PFSK-1 (cell line): ENCODE data around the gene HIF1AN.

ENCODE experiments used
- FOXP2 ChIP-seq: optimal IDR thresholded peaks from 2 replicates; pipeline ENCODE3; 2011; ENCODE audit warnings: borderline replicate concordance, control low read depth, inconsistent platforms; ENCODE audit not compliant: insufficient read depth; ENCODE audit errors: extremely low read length, extremely low read depth
- POLR2AphosphoS5 ChIP-seq: IDR thresholded peaks from 2 replicates; pipeline ENCODE4 v1.6.1; 2012; ENCODE audit warnings: low read depth, mild to moderate bottlenecking, control low read depth, low read length, moderate library complexity
- REST ChIP-seq, 2 experiments: IDR thresholded peaks; 2 replicates each; pipeline versions ENCODE4 v1.6.1 to v1.8.0; 2011 to 2012; ENCODE audit warnings: low read depth in 2 of 2, low read length in 2 of 2, control low read depth in 1 of 2, inconsistent platforms in 1 of 2, mild to moderate bottlenecking in 1 of 2, moderate library complexity in 1 of 2; ENCODE audit not compliant: insufficient read depth in 1 of 2
- SIN3A ChIP-seq: IDR thresholded peaks from 2 replicates; pipeline ENCODE4 v1.6.1; 2012; ENCODE audit warnings: mild to moderate bottlenecking, low read length, moderate library complexity, borderline replicate concordance; ENCODE audit not compliant: insufficient read depth
- TAF1 ChIP-seq: IDR thresholded peaks from 2 replicates; pipeline ENCODE4 v1.6.1; 2012; ENCODE audit warnings: low read length, control low read depth, borderline replicate concordance; ENCODE audit not compliant: insufficient read depth

HIF1AN gene

GRCh38 chr10:100576282-100576635, 40.5 kb downstream of the HIF1AN start:
- TF ChIP-seq POLR2AphosphoS5: no peak
- no peak for TF ChIP-seq SIN3A

- TF ChIP-seq SIN3A (no peak), REST (IDR thresholded peaks at IDR 0.05; ENCODE audit: insufficient read depth in 1 of 2, low read depth in 2 of 2, low read length in 2 of 2) (no peak), FOXP2 (no peak)
These were observed 43.7 kb downstream of the HIF1AN start for GRCh38 chr10:100579261-100580090.

- TF ChIP-seq SIN3A (no peak), TAF1 (no peak), FOXP2 (no peak), REST (IDR thresholded peaks at IDR 0.05; ENCODE audit: insufficient read depth in 1 of 2, low read depth in 2 of 2, low read length in 2 of 2) (no peak), POLR2AphosphoS5 (no peak)
These were observed 51.2 kb downstream of the HIF1AN start for GRCh38 chr10:100586959-100587358.

- TF ChIP-seq SIN3A: no peak
- TF ChIP-seq REST (IDR thresholded peaks at IDR 0.05; ENCODE audit: insufficient read depth in 1 of 2, low read depth in 2 of 2, low read length in 2 of 2): no peak
- no peak for TF ChIP-seq POLR2AphosphoS5
- no peak for TF ChIP-seq TAF1
- TF ChIP-seq FOXP2: no peak
These were observed 62.4 kb downstream of the HIF1AN start for GRCh38 chr10:100598166-100598565.

GRCh38 chr10:100600218-100600617, 64.5 kb downstream of the HIF1AN start:
- TF ChIP-seq REST (IDR thresholded peaks at IDR 0.05; ENCODE audit: insufficient read depth in 1 of 2, low read depth in 2 of 2, low read length in 2 of 2) (no peak), FOXP2 (no peak), POLR2AphosphoS5 (no peak), TAF1 (no peak), SIN3A (no peak)
